ENCODE measurements around the gene SETX.

Gene SETX

DNA sequence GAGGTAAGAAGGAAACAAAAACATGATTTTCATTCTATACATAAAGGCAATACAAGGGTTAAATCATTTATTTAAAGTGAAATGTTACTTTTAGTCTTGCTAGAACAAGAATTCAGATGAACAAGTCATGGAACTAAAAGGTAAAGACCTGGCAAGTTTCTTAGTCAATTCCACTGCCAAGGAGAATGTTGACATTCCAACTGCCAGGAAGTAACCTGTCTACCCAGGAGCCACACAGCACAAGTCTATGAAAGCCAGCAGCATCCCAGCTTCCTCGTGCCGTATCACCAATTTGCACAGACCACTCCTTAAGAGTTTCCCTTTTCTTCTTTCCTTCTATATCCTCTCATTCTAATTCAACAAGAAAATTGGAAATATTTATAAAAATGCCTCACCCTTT lies 79.9 kb downstream of the SETX start:
- no peak for DNase-seq

DNA sequence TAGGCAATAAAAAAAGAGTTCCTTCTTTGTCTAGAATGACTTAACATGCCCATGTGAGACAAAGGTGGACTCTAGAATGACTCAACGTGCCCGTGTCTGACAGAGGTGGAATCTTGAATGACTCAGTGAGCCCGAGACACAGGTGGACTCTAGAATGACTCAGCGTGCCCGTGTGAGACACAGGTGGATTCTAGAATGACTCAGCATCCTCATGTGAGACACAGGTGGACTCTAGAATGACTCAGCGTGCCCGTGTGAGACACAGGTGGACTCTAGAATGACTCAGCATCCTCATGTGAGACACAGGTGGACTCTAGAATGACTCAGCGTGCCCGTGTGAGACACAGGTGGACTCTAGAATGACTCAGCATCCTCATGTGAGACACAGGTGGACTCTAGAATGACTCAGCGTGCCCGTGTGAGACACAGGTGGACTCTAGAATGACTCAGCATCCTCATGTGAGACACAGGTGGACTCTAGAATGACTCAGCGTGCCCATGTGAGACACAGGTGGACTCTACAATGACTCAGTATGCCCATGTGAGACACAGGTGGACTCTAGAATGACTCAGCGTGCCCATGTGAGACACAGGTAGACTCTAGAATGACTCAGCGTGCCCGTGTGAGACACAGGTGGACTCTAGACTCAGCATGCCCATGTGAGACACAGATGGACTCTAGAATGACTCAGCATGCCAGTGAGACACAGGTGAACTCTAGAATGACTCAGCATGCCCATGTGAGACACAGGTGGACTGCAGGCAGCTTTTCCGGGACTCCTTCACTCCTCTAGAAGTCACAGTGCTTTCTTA lies 84.9 kb downstream of the SETX start:
- peak; percentile 17 for DNase-seq

GRCh38 chr9:132268725-132269352 lies 85.9 kb downstream of the SETX start:
- peak; percentile 61 for DNase-seq

DNA sequence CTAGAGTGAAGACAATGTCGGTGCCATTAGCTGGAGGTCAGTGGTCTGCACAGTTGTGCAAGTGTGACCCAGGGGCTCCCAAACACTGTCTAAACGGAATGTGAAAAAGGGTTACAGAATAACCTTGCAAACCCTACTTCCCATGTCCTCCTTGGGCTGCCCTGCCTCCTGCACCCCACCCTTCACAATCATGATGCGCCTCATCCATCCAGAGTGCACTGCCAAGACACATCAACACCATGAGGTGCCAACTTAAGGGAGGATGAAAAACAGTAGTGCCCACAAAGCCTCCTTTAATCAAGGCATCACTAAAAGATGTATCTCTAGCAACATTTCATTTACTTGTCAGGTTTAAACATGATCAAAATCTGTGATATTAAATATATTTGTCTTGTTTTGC lies 87.1 kb downstream of the SETX start:
- no peak for DNase-seq

DNA sequence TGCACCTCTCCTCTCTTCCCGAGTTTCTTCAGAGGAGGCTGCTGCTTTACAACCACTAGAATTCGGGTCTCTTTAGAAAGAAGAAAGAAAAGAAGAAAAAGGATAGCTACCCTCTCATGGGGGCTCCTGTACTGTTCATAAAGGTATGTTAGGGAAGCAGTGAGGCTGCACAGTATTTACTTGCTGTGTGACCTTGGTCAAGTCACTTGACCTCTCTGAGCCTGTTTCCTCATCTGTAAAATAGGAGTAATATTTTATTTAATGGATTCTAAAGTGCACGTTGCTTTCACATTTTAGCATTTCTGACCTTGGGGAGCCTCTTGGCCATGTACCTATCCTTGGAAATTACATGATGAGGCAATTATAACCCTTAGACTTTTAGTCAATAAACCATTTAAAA lies 88.8 kb downstream of the SETX start:
- no peak for DNase-seq

- no peak for DNase-seq
Measured at GRCh38 chr9:132260846-132261245, 93.9 kb downstream of the SETX start.

DNA sequence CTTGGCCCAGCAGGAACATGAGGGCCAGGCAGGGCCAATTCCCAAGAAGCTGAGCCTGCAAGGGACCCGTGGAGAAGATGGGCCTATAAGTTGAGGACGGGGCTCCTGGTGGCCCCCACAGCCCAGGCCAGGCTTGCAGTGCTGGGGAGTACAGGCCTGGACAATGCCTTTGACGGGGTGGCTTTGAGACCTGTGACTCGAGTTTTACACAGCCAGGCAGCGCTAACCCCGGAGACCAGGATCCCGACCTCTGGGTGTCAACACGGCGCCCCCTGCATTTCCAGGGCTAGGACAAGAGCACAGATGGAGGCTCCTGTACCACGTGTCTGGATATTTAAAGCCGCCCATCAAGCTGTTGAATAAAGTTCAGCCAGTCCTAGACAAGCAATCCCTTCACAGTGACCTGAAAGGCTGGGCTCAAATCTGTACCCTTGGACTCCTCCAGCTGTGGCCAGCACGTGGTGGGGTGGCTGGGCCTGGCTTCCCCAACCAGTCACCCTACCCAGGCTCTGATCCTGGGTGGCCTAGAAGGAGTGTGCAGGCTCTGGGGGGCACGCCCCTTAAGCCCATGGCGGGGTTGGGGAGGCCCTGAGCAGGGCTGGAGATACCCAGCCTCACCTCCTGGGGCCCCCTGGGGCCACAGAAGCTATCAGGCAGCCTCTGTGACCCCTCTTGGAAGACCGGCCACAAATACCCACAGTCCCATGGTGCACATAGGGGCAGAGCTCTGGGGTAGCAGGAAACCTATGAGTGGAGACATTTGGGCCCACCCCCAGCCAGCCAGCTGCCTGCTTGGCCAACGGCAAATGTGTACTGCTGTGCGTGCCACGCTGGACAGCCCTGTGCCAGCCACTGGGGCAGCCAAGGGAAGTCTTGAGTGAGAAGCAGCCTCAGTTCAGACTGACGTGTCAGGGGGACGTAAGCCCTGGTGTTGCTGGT lies 104.2 kb downstream of the SETX start:
- no peak for DNase-seq

DNA sequence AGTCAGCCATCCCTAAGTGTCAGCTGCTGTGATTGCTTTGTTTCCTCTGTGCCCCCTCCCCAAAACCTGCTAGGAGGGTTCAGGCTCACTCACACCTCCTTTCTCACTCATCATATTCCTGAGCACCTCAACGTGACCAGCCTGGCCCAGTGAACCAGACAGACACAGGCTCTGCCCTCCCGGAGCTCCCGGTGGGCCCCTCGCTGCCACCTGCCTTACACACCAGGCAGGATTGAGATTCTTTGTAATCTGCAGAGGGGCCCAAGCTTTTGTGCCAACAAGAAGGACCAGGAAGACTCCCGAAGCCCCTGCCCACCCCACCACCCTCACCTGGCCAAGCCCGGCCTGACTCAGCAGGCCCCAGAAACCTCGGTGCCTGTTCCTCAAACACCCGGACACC lies 105.1 kb downstream of the SETX start:
- DNase-seq: no peak

GRCh38 chr9:132249123-132249522 lies 105.7 kb downstream of the SETX start:
- DNase-seq: no peak

DNA sequence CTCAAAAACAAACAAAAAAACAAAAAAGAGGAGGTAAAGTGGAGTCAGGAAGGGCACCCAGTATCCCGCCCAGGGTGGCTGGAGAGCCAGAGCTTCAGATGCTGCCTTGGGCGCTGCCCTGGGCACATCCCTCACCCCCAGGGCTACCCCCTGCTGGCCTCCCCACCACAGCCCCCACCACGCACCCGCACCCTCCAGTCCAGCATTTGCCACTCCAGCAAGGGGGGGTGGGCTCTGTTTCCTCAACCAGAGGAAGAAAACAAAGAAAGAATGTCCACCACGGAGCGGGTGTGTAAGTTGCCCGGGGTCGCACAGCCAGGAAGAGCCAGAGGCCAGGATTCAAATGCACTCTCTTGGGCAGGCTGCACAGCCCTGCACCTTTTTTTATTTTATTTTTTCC lies 106.8 kb downstream of the SETX start:
- DNase-seq: no peak

- DNase-seq: no peak
Measured at GRCh38 chr9:132245465-132245864, 109.3 kb downstream of the SETX start.

DNA sequence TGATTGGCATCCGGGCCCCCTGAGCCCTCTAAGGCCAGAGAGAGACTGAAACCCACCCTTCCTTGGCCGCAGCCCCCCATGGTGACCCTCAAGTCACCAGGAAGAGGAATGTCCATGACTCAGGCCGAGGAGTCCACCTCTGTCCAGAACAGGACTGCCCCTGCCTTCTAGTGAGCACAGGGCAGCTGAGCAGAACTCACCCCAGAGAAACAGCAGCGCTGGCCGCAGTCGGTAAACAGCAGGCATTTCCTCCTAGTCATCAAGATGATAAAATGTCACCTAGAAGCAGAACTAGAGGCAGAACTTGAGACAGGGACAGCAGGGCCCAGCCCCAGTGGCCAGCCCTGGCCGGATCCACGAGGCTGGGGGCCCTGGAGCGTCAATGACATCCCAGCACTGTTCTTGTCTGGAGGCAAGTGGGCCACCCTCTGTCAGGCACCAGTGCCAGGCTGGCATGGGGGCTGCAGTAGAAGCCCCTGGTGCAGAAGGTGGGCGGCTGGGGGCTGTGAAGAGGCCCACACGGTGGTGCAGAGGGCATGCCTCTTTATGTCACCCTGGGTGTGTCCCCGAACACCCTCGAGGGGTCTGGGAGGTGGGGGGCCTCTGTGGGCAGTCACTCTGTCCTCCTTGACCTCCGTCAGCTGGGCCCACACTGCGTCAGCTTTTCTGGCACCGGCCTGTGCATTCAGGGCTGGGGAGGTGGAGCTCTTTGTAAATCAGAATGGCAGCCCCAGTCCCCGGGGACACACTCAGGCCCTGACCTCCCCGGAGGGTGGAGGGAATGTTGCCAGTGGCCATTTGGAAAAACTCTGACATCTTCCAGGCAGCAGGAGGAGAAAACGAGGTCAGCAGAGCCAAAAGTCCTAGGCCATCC lies 110.0 kb downstream of the SETX start:
- no peak for DNase-seq

DNA sequence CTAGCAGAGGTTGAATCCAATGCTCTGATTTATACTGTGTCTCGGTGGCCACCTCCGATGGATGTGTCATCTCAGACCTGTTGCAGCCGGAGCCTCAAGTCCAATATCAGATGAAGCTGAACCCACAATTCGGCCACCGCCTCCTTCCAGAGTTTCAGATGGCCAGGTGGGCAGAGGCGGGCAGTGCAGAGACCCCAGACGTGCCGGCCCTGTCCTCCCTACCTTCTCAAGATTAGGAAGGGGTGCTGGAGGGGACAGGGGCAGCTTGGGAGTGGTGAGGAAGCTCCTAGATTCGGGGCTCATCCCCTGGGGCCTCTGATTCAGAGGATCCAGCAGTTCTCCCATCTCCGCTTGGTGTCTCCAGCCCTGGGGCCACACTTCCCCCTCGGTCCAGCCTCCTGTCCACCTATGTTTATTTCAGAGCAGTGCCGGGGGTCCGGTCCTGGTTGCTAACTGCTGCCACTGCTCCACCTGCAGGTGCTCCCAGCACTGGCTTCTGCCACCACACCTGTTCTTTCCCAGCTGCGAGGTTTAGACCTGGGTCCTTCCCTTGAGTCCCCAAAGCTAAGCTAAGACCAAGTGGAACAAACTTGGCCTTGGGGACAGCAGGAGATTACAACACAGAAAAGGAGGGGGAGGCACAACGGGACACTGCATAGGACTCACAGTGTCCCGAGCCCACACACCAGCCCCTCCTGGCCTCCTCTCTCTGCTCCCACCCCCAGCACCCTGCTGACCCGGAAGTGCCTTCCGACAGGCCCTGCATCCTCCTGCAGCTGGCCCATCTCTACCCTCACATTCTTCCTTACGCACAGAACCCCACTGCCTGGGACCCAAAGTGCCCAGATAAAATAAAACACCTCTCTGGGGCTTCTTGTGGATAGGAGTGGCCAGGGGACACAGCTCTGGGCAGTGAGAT lies 111.4 kb downstream of the SETX start:
- no peak for DNase-seq

DNA sequence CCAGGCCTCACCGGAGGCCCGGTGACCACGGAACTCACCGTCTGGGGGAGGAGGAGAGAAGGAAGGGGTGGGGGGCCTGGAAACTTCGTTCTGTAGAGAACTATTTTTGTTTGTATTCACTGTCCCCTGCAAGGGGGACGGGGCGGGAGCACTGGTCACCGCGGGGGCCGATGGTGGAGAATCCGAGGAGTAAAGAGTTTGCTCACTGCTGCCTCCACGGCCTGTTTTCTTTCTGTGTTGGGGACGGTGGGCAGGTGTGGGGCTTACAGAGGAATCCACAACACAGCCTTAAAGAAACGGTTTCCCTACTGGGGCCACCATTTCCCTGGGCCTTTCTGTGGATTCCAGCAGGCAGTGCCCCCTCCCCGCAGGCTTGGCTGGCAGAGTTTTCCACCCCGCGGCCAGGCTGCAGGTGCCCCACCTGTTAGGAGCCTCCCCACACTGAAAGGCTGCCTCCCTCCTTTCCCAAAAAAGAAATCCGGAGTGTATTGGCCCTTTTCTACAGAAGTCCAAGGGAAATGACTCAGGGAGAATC lies 112.1 kb downstream of the SETX start:
- DNase-seq: no peak

DNA sequence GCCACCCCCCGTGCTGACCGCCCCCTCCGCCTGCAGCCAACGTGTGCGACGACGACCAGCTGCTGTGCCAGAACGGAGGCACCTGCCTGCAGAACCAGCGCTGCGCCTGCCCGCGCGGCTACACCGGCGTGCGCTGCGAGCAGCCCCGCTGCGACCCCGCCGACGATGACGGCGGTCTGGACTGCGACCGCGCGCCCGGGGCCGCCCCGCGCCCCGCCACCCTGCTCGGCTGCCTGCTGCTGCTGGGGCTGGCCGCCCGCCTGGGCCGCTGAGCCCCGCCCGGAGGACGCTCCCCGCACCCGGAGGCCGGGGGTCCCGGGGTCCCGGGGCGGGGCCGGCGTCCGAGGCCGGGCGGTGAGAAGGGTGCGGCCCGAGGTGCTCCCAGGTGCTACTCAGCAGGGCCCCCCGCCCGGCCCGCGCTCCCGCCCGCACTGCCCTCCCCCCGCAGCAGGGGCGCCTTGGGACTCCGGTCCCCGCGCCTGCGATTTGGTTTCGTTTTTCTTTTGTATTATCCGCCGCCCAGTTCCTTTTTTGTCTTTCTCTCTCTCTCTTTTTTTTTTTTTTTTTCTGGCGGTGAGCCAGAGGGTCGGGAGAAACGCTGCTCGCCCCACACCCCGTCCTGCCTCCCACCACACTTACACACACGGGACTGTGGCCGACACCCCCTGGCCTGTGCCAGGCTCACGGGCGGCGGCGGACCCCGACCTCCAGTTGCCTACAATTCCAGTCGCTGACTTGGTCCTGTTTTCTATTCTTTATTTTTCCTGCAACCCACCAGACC lies 112.8 kb downstream of the SETX start:
- no peak for DNase-seq

DNA sequence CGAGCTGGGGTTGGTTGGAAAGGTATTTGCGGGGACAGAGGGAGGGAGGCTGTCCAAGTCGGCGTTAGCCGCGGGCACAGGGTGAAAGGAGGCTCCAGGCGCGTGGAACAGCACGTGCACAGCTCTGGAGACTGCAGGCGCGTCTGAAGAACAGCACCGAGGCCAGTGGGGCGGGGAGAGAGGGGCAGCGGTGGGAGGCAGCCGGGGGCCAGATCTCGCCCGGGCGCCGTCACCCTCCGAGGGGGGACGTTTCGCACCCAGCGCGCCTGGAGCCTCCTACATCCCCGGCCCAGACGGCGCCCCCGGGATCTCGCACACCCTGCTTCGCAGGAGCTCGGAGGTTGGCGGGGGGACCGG lies 113.3 kb downstream of the SETX start:
- no peak for DNase-seq

GRCh38 chr9:132240841-132241482 lies 113.8 kb downstream of the SETX start:
- peak; percentile 62 for DNase-seq

DNA sequence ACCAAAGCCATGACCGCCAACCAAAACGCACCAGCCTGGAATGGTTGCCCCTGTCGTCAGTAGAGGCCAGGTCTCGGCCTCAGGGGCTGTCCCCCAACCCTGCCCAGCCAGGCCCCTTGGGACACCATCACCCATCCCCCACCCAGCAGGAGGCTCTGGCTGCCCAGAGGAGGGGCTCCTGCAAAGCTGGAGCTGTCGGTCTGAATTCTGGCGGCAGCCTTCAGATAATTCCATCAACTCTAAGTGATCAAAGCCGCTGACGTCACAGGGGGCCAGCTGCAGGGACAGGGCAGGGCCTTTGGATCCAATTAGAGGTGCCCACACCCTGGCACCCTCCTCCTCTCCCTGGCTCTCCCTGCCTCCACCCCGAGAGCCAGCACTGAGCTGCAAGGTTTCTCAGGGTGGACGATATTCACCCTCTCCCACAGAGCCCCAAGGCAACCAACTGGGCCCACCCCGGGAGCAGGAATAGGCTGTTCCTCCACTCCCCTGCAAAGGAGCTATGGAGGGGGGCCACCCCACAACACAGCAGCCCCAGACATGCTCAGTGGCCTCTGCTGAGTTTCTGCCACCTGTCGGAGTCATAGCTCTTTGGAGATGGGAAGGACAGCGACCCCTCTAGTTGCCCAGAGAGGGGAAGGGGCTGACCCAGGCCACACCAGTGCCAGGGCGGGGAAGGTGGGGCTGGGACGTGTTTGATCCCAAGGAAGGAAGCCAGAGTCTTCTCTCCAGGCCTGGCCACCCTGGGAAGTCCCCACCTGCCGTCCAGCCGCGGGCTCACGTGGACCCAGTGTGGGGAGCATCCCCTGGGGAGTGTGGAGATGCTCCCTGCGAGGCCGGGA lies 114.6 kb downstream of the SETX start:
- DNase-seq: no peak

DNA sequence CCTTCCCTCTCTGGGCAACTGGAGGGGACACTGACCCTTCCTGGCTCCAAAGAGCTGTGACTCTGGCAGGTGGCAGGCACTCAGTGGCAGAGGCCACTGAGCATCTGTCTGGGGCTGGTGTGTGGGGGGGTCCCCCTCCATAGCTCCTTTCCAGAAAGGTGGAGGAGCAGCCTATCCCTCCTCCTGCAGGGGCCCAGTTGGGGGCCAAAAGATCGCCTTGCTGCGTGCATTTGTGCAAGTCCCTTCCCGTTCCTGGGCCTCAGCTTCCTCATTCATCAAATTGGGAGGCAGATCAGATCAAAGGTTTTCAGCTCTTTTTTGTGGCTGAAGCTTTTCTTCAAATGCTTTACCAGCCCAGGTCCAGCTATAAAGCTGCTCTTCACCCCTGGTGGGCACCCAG lies 115.3 kb downstream of the SETX start:
- no peak for DNase-seq
